MCF 10A (cell line): Measurements from ENCODE around the gene PIEZO1. TPM values are rescaled to one million over a fixed set of nuclear protein-coding genes. Genes with fewer than 3 reads are reported as not detected.
"Not testable (repeated sequence)": the region's sequence is repeated elsewhere in the genome, so short reads cannot be mapped to it uniquely, and the experiment has no call there.

Experiments
- BruUV-seq: library from RNA; stranded (reverse); fragments of 400-500 nt; replicated peaks from 2 replicates; lab custom pipeline; 2021; lab: Mats Ljungman, UMichigan
- CTCF ChIA-PET: fragments of 300-600 bp; sonication (Branson Sonifier 250); formaldehyde crosslinking; extraction: SDS; loops from one replicate; lab custom pipeline; 2021; ENCODE audit warnings: antibody characterized with exemption, inconsistent platforms; lab: Yijun Ruan, JAX
- POLR2A ChIA-PET: fragments of 300-600, 350-650 bp; sonication (Branson Sonifier 250); formaldehyde crosslinking; extraction: SDS; loops from one replicate; lab custom pipeline; 2020; ENCODE audit warnings: antibody characterized with exemption, inconsistent platforms; lab: Yijun Ruan, JAX
- DNase-seq: peaks from one replicate; pipeline ENCODE4 v3.0.0-alpha.2; 2018; ENCODE audit not compliant: unreplicated experiment
- H3K27ac Mint-ChIP-seq: one replicate; pipeline ENCODE4 v1.8.0; 2022; ENCODE audit warnings: mild to moderate bottlenecking, low read depth, mixed read lengths; ENCODE audit not compliant: unreplicated experiment
- H3K27me3 Mint-ChIP-seq: one replicate; pipeline ENCODE4 v1.8.0; 2022; ENCODE audit warnings: mixed read lengths; ENCODE audit not compliant: insufficient read depth, unreplicated experiment
- H3K36me3 Mint-ChIP-seq: one replicate; pipeline ENCODE4 v1.8.0; 2022; ENCODE audit warnings: mild to moderate bottlenecking, moderate library complexity, mixed read lengths; ENCODE audit not compliant: insufficient read depth, unreplicated experiment
- H3K4me1 Mint-ChIP-seq: one replicate; pipeline ENCODE4 v1.8.0; 2022; ENCODE audit warnings: mixed read lengths; ENCODE audit not compliant: insufficient read depth, unreplicated experiment
- H3K4me3 Mint-ChIP-seq: one replicate; pipeline ENCODE4 v1.8.0; 2022; ENCODE audit warnings: mild to moderate bottlenecking, moderate library complexity, mixed read lengths; ENCODE audit not compliant: unreplicated experiment
- H3K9me3 Mint-ChIP-seq: one replicate; pipeline ENCODE4 v1.8.0; 2022; ENCODE audit warnings: mixed read lengths; ENCODE audit not compliant: unreplicated experiment
- CTCF ChIP-seq: fragments of 200-600 bp; IDR thresholded peaks from one replicate; pipeline ENCODE4 v1.8.0; 2022; ENCODE audit warnings: antibody characterized with exemption, mild to moderate bottlenecking; ENCODE audit not compliant: unreplicated experiment
- intact Hi-C: fragments of 100-400 bp; cut with micrococcal nuclease; formaldehyde crosslinking; loops from 2 replicates; pipeline ENCODE4 v1.14.1; 2022
- total RNA-seq: library from RNA; stranded (reverse); gene quantifications from 2 replicates; pipeline ENCODE4 v1.2.3, GENCODE V29; 2022

PIEZO1 gene
- total RNA-seq, 1 experiment from 2014 or later: 193 TPM

DNA sequence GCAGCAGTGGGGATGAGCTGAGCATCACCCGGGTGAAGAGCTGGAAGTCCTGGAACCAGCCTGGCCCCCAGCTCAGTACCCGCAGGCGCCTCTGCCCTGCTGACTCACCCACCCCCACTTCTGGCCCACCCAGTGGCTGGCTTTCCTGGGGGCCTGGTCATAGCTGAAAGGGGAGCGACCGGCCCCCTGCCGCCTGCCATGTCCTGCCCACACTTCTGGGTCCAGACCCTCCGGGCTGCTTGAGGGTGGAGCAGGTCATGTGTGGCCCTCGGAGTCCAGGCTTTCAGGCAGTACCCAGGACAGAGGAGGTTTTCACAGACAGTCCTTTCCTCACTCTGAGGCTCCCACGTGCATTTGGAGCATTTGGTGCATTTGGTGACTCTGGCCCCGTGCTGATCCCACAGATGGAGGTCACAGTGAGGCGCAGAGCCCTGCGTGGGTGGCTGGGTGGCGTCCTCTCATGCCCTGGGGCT, 7.1 kb upstream of the PIEZO1 start:
- POLR2A ChIA-PET: interaction anchor here (1.0 kb wide), 1 partner anchor 18 kb away, joined by 3 read pairs; no protein-coding TSS in a partner anchor
- H3K4me1 Mint-ChIP-seq: no peaks in the 10 kb centered on the region
- intact Hi-C loops: no loop called here

DNA sequence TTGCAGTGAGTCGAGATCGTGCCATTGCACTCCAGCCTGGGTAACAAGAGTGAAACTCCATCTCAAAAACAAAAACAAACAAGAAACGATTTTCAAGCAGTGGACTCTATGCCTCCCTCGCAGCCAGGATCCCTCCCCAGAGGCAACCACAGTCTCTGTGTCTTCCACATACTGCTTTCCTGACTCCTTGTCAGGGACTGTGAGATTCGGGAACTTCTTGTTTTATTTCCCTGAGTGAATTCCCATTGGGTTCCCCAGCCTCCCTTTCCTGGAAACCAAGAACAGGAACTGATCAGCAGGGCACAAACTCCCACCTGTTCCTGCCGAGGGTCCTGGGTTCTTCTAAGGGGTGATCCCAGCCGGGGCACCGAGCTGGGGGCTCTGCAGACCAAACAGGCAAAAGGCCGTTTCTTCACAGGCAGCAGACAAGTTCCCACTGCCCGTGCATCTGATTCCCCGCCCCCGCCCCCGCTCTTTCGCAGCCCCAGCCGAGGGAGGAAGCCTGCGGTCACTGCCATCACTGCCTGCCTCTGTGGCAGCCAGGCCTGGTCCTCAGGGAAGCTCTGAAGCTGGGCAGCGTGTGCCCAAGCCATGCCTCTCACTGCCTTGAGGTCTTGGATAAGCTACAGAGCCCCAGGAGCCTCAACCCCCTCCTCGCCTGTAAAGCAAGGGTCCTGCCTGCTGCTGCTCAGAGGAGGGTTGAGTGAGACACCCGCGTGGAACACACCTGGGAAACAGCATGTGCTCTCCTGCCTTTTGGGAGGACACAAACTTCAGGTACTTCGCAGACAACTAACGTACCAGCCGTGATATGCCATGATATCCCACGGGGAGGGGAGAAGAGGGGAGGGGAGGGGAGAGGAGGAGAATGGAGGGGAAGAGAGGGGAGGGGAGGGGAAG, 5.5 kb upstream of the PIEZO1 start:
- intact Hi-C loops: no loop called here
- no peaks in the 10 kb centered on the region for H3K27me3 Mint-ChIP-seq
- no peaks in the 10 kb centered on the region for H3K36me3 Mint-ChIP-seq
- no peak for DNase-seq
- CTCF ChIA-PET: interaction anchor here (0.7 kb wide), 1 partner anchor 116 kb away, joined by 3 read pairs; no protein-coding TSS in a partner anchor
- no TSS peak for BruUV-seq
- no peak overlapping the region for H3K27ac Mint-ChIP-seq
- POLR2A ChIA-PET: no interaction called here
- no peaks in the 10 kb centered on the region for H3K4me1 Mint-ChIP-seq
- no peak for TF ChIP-seq CTCF
- H3K4me3 Mint-ChIP-seq: no peak overlapping the region
- H3K9me3 Mint-ChIP-seq: no peaks in the 10 kb centered on the region

More for the DNA sequence above, 7.1 kb upstream of the PIEZO1 start:
- no peaks in the 10 kb centered on the region for H3K9me3 Mint-ChIP-seq
- H3K4me3 Mint-ChIP-seq: no peak overlapping the region
- no TSS peak for BruUV-seq
- no peaks in the 10 kb centered on the region for H3K36me3 Mint-ChIP-seq
- no peak for TF ChIP-seq CTCF
- CTCF ChIA-PET: interaction anchor here (0.7 kb wide), 1 partner anchor 108 kb away, joined by 3 read pairs; no protein-coding TSS in a partner anchor
- H3K27ac Mint-ChIP-seq: no peak overlapping the region
- no peaks in the 10 kb centered on the region for H3K27me3 Mint-ChIP-seq
- DNase-seq: no peak

GRCh38 chr16:88789594-88789993, 4.6 kb upstream of the PIEZO1 start:
- H3K27ac Mint-ChIP-seq: no peak overlapping the region

DNA sequence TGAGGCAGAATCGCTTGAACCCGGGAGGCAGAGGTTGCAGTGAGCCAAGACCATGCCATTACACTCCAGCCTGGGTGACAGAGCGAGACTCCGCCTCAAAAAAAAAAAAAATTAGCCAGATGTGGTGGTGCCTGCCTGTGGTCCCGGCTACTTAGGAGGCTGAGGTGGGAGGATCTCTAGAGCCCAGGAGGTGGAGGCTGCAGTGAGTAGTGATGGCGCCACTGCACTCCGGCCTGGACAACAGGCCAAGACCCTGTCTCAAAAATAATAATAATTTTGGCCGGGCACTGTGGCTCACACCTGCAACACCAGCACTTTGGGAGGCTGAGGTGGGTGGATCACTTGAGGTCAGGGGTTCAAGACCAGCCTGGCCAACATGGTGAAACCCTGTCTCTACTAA, 3.7 kb upstream of the PIEZO1 start:
- ChIA-PET POLR2A (interaction anchor here (0.6 to 1.0 kb wide), 3 partner anchors 14 to 163 kb away, joined by 3 read pairs; no protein-coding TSS in a partner anchor), CTCF (interaction anchor here (0.6 to 0.9 kb wide), 3 partner anchors 16 to 826 kb away, joined by 3 to 4 read pairs (median 3); no protein-coding TSS in a partner anchor)
- intact Hi-C loops, H3K4me1 Mint-ChIP-seq, H3K36me3 Mint-ChIP-seq, DNase-seq, H3K9me3 Mint-ChIP-seq, H3K27ac Mint-ChIP-seq, BruUV-seq, H3K4me3 Mint-ChIP-seq, H3K27me3 Mint-ChIP-seq: not testable (repeated sequence)

More at GRCh38 chr16:88789594-88789993, 4.6 kb upstream of the PIEZO1 start:
- no peak for DNase-seq
- Mint-ChIP-seq H3K4me3 (no peak overlapping the region), H3K9me3 (no peaks in the 10 kb centered on the region), H3K27me3 (no peaks in the 10 kb centered on the region), H3K36me3 (no peaks in the 10 kb centered on the region), H3K4me1 (no peaks in the 10 kb centered on the region)
- TF ChIP-seq CTCF: no peak
- BruUV-seq: no TSS peak
- ChIA-PET POLR2A (no interaction called here), CTCF (interaction anchor here (0.6 to 0.9 kb wide), 3 partner anchors 17 to 115 kb away, joined by 3 to 4 read pairs (median 3); no protein-coding TSS in a partner anchor)
- intact Hi-C loops: no loop called here
